ENCODE data around the gene PEPD.

- no peak for TF ChIP-seq CTCF (conservative IDR thresholded peaks at IDR 0.05; ENCODE audit: low read length)
- no peak for TF ChIP-seq EZH2phosphoT487 (IDR thresholded peaks at IDR 0.05; ENCODE audit: borderline replicate concordance)
Measured at GRCh38 chr19:33432015-33432414, 89.6 kb downstream of the PEPD start.
